Neural crest cell (in vitro differentiated cells): ENCODE results near the gene OR7C2. TPM values are rescaled to one million over a fixed set of nuclear protein-coding genes. Genes with fewer than 3 reads are reported as not detected.
"Not testable (repeated sequence)": the region's sequence is repeated elsewhere in the genome, so short reads cannot be mapped to it uniquely, and the experiment has no call there.

Experiments
- DNase-seq: peaks from one replicate; pipeline ENCODE4 v3.0.0; 2021; ENCODE audit warnings: low read depth, mixed read lengths, low spot score
- H3K27ac Mint-ChIP-seq: one replicate; pipeline ENCODE4 v1.8.0; 2021; ENCODE audit warnings: mild to moderate bottlenecking, mixed read lengths; ENCODE audit not compliant: unreplicated experiment
- H3K27me3 Mint-ChIP-seq: 2 replicates; pipeline ENCODE4 v1.8.0; 2021; ENCODE audit warnings: low read depth, mild to moderate bottlenecking, mixed read lengths
- H3K36me3 Mint-ChIP-seq: 2 replicates; pipeline ENCODE4 v1.8.0; 2021; ENCODE audit warnings: low read depth, mild to moderate bottlenecking, mixed read lengths
- H3K4me1 Mint-ChIP-seq: 2 replicates; pipeline ENCODE4 v1.8.0; 2021; ENCODE audit warnings: mixed read lengths
- H3K4me3 Mint-ChIP-seq: one replicate; pipeline ENCODE4 v1.8.0; 2021; ENCODE audit warnings: mild to moderate bottlenecking, mixed read lengths
- H3K9me3 Mint-ChIP-seq: 2 replicates; pipeline ENCODE4 v1.8.0; 2021; ENCODE audit warnings: mixed read lengths
- total RNA-seq: library from RNA; stranded (reverse); gene quantifications from 2 replicates; pipeline ENCODE4 v1.2.1, GENCODE V29; 2021
- TF ChIP-seq, protein P1 (sequence below): fragments of 200-600 bp; sonication (generic); conservative IDR thresholded peaks from 2 replicates; pipeline ENCODE4 v1.5.0; 2021; ENCODE audit warnings: antibody characterized with exemption, mild to moderate bottlenecking

The OR7C2 gene
- total RNA-seq, 1 donor from 2014 or later: not detected

GRCh38 chr19:14933506-14933905 is 7.8 kb upstream of the OR7C2 start:
- Mint-ChIP-seq H3K27me3 (peaks cover 45% of the 10 kb centered on the region), H3K4me3 (no peak overlapping the region)

GRCh38 chr19:14940266-14940665 is 1.0 kb upstream of the OR7C2 start:
- DNase-seq: no peak
- H3K9me3 Mint-ChIP-seq: peaks cover 5% of the 10 kb centered on the region
- TF ChIP-seq, protein P1, sequence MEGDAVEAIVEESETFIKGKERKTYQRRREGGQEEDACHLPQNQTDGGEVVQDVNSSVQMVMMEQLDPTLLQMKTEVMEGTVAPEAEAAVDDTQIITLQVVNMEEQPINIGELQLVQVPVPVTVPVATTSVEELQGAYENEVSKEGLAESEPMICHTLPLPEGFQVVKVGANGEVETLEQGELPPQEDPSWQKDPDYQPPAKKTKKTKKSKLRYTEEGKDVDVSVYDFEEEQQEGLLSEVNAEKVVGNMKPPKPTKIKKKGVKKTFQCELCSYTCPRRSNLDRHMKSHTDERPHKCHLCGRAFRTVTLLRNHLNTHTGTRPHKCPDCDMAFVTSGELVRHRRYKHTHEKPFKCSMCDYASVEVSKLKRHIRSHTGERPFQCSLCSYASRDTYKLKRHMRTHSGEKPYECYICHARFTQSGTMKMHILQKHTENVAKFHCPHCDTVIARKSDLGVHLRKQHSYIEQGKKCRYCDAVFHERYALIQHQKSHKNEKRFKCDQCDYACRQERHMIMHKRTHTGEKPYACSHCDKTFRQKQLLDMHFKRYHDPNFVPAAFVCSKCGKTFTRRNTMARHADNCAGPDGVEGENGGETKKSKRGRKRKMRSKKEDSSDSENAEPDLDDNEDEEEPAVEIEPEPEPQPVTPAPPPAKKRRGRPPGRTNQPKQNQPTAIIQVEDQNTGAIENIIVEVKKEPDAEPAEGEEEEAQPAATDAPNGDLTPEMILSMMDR: no peak
- H3K27me3 Mint-ChIP-seq: peaks cover 53% of the 10 kb centered on the region
- no peak overlapping the region for H3K4me3 Mint-ChIP-seq
- no peak overlapping the region for H3K27ac Mint-ChIP-seq
- H3K36me3 Mint-ChIP-seq: peaks cover 2% of the 10 kb centered on the region
- H3K4me1 Mint-ChIP-seq: no peaks in the 10 kb centered on the region

More at GRCh38 chr19:14933506-14933905, 7.8 kb upstream of the OR7C2 start:
- Mint-ChIP-seq H3K9me3 (peaks cover 4% of the 10 kb centered on the region), H3K36me3 (no peaks in the 10 kb centered on the region), H3K27ac (no peak overlapping the region), H3K4me1 (no peaks in the 10 kb centered on the region)
- TF ChIP-seq, protein P1: no peak
- no peak for DNase-seq

- DNase-seq: no peak
- Mint-ChIP-seq H3K9me3 (peaks cover 5% of the 10 kb centered on the region), H3K27me3 (peaks cover 47% of the 10 kb centered on the region), H3K27ac (no peak overlapping the region), H3K36me3 (peaks cover 2% of the 10 kb centered on the region), H3K4me1 (no peaks in the 10 kb centered on the region), H3K4me3 (no peak overlapping the region)
- TF ChIP-seq, protein P1: no peak
These were observed 2.3 kb downstream of the OR7C2 start for GRCh38 chr19:14943601-14944000.

DNA sequence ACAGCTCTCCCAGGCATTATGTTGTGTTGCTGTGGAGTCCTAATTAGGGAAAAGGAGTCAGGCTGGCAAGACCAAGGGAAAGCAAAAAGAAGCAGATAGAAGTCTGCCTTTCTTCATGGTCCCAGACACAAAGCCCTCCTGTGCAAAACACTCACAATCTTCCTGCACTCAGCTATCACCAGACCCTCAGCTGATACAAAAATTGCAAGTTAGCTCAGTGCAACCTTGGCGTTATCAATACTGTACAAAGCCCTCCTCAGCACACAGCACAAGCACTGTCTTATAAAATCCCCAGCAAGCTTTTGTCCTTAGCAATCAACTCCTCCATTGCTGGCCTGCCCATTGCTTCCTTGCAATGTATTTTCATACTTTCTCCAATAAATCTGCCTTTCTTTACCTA is 3.2 kb downstream of the OR7C2 start:
- peaks cover 5% of the 10 kb centered on the region for H3K9me3 Mint-ChIP-seq

DNA sequence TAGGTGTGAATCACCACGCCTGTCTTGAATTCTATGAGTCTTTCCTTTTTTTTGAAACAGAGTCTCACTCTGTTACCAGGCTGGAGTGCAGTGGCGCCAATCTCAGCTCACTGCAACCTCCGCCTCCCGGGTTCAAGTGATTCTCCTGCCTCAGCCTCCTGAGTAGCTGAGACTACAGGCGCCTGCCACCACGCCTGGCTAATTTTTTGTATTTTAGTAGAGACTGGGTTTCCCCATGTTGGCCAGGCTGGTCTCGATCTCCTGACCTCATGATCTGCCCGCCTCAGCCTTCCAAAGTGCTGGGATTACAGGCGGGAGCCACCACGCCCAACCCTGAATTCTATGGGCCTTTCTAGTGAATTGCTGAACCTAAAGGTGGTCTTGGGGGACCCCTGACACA is 8.1 kb downstream of the OR7C2 start:
- H3K36me3 Mint-ChIP-seq, H3K4me3 Mint-ChIP-seq, H3K9me3 Mint-ChIP-seq, H3K4me1 Mint-ChIP-seq, H3K27ac Mint-ChIP-seq, DNase-seq: not testable (repeated sequence)
- H3K27me3 Mint-ChIP-seq: peaks cover 16% of the 10 kb centered on the region

More for the DNA sequence above, 3.2 kb downstream of the OR7C2 start:
- Mint-ChIP-seq H3K27ac (no peak overlapping the region), H3K27me3 (peaks cover 43% of the 10 kb centered on the region), H3K4me1 (no peaks in the 10 kb centered on the region), H3K4me3 (no peak overlapping the region), H3K36me3 (peaks cover 2% of the 10 kb centered on the region)
- TF ChIP-seq, protein P1: no peak
- DNase-seq: no peak

DNA sequence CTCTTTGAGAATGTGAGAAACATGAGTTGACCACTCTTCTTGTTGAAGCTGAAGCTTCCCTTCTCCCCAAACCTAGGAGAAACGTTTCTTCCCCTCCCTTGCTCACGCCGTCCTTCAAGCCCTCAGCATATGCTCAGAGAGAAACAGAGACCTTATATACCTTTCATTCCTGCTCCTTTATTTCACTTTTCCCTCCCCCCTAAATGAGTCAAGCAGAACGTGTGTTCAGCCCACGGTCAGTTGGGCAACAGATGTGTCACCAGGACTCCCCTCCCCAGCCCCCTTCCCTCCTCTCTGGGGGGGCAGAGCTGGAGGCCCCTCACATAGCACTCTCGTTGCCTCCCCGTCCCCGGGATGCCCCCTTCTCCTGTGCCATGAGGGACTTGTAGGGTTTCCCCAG is 8.6 kb downstream of the OR7C2 start:
- TF ChIP-seq, protein P1: no peak
- no peak overlapping the region for H3K27ac Mint-ChIP-seq
- no peak overlapping the region for H3K4me3 Mint-ChIP-seq
- H3K9me3 Mint-ChIP-seq: peaks cover under 1% of the 10 kb centered on the region
- no peak for DNase-seq
- no peaks in the 10 kb centered on the region for H3K36me3 Mint-ChIP-seq
- peaks cover 12% of the 10 kb centered on the region for H3K27me3 Mint-ChIP-seq
- no peaks in the 10 kb centered on the region for H3K4me1 Mint-ChIP-seq
